Measurements from ENCODE around the gene MBTPS1.

GRCh38 chr16:84048270-84048669 is 68.5 kb downstream of the MBTPS1 start:
- TF ChIP-seq CTCF (IDR thresholded peaks at IDR 0.05) (no peak), EP300 (IDR thresholded peaks at IDR 0.05) (no peak)

All from ovary (tissue), 3 donors.